Measurements from ENCODE around the gene CBX2.

The CBX2 gene

DNA sequence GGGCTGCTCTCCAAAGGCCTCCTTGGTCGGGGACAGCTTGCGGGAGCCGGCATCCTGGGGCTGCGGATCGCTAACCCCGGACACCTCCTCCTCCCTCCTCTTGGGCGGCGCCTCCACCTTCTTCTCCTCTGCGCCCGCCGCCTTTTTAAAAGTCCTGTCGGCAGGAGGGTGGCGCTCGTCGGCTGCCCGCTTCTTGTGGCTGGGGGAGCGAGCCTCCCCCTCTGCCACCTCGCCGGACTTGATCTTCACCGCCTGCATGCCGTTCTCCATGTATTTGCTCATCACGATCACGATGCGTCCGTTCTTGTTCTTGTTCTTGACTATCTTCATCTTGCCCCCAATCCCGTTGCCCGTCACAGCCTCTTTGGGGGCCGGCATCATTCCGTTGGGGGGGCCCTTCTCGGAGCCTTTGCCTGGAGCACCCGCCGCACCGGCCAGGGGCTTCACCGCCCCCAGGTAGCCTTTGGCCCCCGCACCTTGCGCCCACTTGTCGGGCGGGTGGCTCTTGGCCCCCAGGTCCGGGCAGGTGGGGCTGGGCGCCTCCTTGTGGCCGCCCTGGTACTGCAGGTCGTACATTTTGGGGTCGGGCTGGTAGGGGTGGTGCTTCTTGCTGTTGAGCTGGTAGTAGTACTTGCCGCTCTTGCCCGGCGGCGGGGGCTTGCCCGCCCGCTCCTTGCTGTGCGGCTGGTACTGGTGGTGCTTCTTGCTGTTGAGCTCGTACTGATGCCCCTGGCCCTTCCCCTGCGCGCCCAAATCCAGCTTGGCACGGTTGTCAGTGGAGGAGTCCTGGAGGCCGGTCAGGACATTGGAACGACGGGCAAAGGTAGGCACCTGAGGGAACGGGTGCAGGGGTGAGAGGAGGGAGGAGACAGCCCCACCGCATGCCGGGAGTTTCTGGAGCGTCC lies 56.9 kb downstream of the CBX2 start:
- H3K36me3 ChIP-seq, result peaks cover 27% of the 10 kb centered on the region
- H3K4me2 ChIP-seq, result peak overlapping the region; percentile 100
- no peak overlapping the region for H3K9ac ChIP-seq
- peaks cover 3% of the 10 kb centered on the region for H3K27me3 ChIP-seq
- H3K9me3 ChIP-seq, result no peaks in the 10 kb centered on the region
- no peak overlapping the region for H3K4me3 ChIP-seq
- no peak for TF ChIP-seq Cebpa-rat (IDR thresholded peaks at IDR 0.05)
- H3K27ac ChIP-seq, result 0 out of 2 replicates have a peak overlapping the region, but pooled peaks have one; percentile 92
- H3K4me1 ChIP-seq, result peaks cover 70% of the 10 kb centered on the region
- H4K20me1 ChIP-seq, result peaks cover 87% of the 10 kb centered on the region

DNA sequence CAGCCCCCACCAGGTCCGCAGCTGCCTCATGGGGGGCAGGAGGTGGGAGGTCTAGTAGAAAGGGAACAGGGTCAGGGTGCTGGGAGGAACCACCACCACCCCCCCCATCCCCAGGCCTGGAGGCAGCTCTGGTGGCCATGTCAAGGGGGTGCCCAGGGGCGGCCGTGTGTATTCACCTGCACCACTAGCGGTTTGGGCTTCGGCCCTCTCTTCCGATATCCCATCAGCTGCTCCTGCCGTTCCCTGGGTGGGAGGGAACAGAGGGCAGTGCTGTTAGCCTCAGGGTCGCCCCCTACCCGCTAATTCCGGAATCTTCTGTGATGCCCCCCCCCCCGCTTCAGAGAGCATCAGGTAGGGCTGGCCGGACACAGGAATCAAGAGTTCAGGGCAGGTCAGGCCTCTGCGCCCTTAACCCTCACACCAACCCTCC lies 57.5 kb downstream of the CBX2 start:
- peaks cover 87% of the 10 kb centered on the region for H4K20me1 ChIP-seq
- peaks cover 70% of the 10 kb centered on the region for H3K4me1 ChIP-seq
- H3K4me2 ChIP-seq, result peak overlapping the region; percentile 100
- peaks cover 10% of the 10 kb centered on the region for H3K27me3 ChIP-seq
- peak overlapping the region; percentile 92 for H3K27ac ChIP-seq
- H3K9ac ChIP-seq, result 0 out of 2 replicates have a peak overlapping the region, but pooled peaks have one; percentile 88
- H3K4me3 ChIP-seq, result no peak overlapping the region; the same call in 1 of the 2 replicates
- H3K36me3 ChIP-seq, result peaks cover 27% of the 10 kb centered on the region
- TF ChIP-seq Cebpa-rat (IDR thresholded peaks at IDR 0.05), result no peak
- H3K9me3 ChIP-seq, result no peaks in the 10 kb centered on the region

DNA sequence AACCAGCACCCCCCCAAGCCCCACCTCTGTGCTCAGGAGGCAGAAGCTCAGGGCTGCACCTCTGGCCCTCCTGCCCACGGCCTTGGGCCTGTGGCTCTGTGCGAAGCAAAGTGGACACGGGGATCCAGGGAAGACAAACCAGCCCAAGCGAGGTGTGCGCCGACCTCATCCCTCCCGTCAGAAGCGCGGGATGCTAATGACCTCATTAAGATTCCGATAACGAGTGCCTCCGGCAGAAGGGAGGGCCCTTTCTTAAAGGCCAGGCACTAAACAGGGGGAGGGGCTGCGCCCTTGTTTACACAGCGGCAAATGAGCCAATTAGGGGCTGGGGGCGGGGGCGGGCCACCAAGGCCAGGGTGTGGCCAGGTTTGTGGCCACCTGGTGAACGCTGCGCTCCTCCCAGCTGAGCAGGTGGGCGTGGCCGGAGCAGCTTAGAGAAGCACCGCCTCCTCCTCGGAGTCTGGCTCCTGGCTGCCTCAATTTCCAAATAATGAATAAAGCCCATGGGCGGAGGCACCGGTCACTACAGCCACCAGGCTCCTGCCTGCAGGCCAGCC lies 58.1 kb downstream of the CBX2 start:
- Histone ChIP-seq H3K4me3 (peak overlapping the region; percentile 86), H3K4me2 (peak overlapping the region; percentile 100), H3K9me3 (no peaks in the 10 kb centered on the region), H3K27ac (peak overlapping the region; percentile 92), H3K4me1 (peaks cover 70% of the 10 kb centered on the region), H3K27me3 (peaks cover 15% of the 10 kb centered on the region), H4K20me1 (peaks cover 87% of the 10 kb centered on the region), H3K9ac (peak overlapping the region; percentile 88), H3K36me3 (peaks cover 27% of the 10 kb centered on the region)
- no peak for TF ChIP-seq Cebpa-rat (IDR thresholded peaks at IDR 0.05)

DNA sequence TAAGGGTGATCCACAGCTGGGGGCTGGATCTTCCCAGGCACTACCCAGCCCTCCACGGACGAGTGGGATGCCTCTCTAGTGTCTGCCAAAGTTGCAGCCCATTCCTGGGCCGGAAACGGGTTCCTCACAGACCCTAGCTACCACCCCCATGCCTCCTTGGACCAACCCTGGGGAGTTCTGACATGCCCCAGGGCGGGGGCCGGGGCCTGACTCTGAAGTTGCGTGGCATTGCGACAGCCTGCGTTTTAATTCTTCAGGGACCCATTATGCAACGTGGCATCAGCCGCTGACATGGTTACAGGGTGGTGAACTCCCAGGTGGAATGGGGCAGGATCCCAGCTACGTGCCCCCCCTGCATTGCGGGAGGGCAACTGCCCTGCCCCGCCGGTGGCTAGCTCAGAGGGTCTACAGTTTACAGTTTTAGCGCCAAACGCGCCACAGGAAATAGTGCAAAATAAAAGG lies 58.6 kb downstream of the CBX2 start:
- Histone ChIP-seq H3K9ac (peak overlapping the region; percentile 88), H3K4me2 (peak overlapping the region; percentile 100), H4K20me1 (peaks cover 87% of the 10 kb centered on the region), H3K27ac (peak overlapping the region; percentile 92), H3K27me3 (peaks cover 21% of the 10 kb centered on the region), H3K4me1 (peaks cover 70% of the 10 kb centered on the region), H3K4me3 (peak overlapping the region; percentile 86), H3K36me3 (peaks cover 27% of the 10 kb centered on the region), H3K9me3 (no peaks in the 10 kb centered on the region)
- peak; percentile 99 for TF ChIP-seq Cebpa-rat (IDR thresholded peaks at IDR 0.05)

DNA sequence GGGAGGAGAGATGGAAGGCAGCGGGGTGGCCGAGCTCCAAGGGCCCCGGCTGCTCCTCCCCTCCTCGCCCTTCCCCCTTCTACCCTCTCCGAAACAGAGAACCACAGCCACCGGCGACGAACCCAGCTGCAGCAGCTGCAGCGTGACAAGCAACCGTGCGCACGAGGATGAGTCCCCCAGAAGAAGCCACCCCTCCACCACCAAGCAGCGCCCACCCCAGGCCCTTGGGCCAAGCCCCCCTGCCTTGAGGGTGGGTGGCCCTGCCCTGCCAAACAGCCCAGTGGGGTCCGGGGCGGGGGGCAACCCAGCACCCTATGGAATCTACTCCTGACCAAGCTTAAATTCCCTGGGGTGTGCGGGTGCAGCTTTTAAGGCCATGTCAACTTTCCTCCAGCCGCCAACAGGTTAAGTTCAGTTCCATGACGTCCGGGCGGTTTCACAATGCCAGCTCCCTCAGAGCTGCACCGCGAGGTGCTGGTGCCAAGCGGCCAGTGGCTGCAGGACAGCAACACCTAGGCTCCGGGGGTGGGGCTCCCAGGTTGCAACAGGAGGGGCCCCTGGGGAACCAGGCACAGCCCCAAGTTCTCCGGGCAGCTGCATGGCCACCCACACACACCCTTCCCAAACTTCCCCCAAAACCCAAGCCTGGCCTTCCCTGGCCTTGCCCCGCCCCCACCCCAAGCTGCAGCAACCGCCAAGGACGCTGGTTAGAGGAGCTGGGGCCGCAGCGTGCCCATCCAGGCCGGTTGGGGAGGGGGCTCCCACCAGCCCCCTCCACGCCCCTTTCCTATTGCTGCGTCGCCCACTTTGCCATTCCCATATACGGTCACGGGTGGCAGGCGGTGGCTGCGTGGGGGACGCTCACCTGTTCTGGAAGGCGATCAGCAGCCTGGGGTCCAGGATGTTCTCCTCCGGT lies 59.3 kb downstream of the CBX2 start:
- H3K9me3 ChIP-seq, result no peaks in the 10 kb centered on the region
- H3K4me3 ChIP-seq, result peak overlapping the region; percentile 86
- peak; percentile 90 for TF ChIP-seq Cebpa-rat (IDR thresholded peaks at IDR 0.05)
- H3K9ac ChIP-seq, result peak overlapping the region; percentile 88
- peaks cover 90% of the 10 kb centered on the region for H4K20me1 ChIP-seq
- H3K27me3 ChIP-seq, result peaks cover 27% of the 10 kb centered on the region
- peak overlapping the region; percentile 100 for H3K4me2 ChIP-seq
- H3K4me1 ChIP-seq, result peaks cover 70% of the 10 kb centered on the region
- peaks cover 27% of the 10 kb centered on the region for H3K36me3 ChIP-seq
- peak overlapping the region; percentile 92 for H3K27ac ChIP-seq
